Activated CD8-positive, alpha-beta memory T cell treated with anti-CD3 and anti-CD28 coated beads for 24 hours (primary cell): ENCODE data around the gene SLC9A4.
A peak's percentile ranks its signal among the peaks of the same experiment; 100 is the strongest.

ENCODE experiments used
- DNase-seq: peaks from one replicate; pipeline ENCODE4 v3.0.0-alpha.2; 2020

The SLC9A4 gene

DNA sequence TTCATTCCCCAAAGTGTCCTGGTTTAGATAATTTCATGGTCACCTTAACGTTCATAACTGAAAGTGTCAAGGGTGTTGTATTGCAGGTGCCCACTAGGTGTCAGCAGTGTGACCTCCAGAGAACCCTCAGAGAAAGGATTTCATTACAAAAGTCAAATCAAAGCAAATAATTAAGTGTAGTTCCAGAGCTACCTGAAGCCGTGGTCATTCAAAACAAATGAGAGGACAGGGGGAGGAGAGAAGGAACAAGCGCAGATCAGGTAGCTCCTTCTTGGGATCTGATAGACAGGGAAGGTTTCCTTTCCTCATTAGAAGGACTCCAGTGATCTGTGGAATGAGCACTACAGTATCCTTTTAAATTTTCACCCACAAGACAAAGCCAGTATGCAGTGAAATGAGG, at the start of gene SLC9A4:
Gene SLC9A4 (plus strand): TSS at position 207 of the 400 bp plus-strand sequence. CDS start 534 bp downstream, outside the sequence.
- DNase-seq = peak; percentile 75

DNA sequence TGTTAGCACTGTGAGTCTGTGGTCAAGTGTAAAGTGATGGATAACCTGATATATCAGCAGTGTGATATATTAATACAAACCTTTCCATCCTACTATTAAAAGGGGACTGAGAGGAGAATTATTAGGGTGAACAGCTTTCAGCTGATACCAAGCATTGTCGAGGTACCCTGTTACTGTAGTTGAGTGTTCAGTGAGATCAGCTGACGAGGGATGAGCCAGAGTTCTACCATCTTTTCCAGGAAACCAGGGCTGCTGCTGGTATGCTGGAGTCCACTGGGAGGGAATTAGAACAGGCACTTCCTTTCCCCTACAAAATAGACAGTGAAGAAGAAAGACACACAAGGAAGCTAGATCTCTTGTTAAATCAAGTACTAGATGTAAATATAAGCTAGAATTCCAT, 49.7 kb upstream of the SLC9A4 start:
- no peak for DNase-seq

GRCh38 chr2:102424754-102425153, 48.3 kb upstream of the SLC9A4 start:
- no peak for DNase-seq

- no peak for DNase-seq
Observed at GRCh38 chr2:102425441-102426132, 47.4 kb upstream of the SLC9A4 start.

- DNase-seq = no peak
Observed at GRCh38 chr2:102427249-102427648, 45.8 kb upstream of the SLC9A4 start.

DNA sequence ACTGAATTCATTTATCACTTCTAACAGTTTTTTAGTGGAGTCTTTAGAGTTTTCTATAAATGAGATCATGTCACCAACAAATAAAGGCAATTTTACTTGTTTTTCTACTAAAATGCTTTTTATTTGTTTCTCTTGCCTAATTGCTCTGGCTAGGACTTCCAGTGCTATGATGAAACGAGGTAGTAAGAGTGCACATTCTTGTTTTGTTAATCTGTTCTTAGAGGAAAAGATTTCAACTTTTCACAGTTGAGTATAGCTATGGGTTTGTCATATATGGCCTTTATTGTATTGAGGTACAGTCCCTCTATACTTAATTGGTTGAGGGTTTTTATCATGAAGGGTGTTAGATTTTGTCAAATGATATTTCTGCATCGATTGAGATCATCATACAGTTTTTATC, 44.5 kb upstream of the SLC9A4 start:
- no peak for DNase-seq

- no peak for DNase-seq
Observed at GRCh38 chr2:102432386-102432785, 40.6 kb upstream of the SLC9A4 start.

- DNase-seq = no peak
Observed at GRCh38 chr2:102433973-102434654, 38.9 kb upstream of the SLC9A4 start.

DNA sequence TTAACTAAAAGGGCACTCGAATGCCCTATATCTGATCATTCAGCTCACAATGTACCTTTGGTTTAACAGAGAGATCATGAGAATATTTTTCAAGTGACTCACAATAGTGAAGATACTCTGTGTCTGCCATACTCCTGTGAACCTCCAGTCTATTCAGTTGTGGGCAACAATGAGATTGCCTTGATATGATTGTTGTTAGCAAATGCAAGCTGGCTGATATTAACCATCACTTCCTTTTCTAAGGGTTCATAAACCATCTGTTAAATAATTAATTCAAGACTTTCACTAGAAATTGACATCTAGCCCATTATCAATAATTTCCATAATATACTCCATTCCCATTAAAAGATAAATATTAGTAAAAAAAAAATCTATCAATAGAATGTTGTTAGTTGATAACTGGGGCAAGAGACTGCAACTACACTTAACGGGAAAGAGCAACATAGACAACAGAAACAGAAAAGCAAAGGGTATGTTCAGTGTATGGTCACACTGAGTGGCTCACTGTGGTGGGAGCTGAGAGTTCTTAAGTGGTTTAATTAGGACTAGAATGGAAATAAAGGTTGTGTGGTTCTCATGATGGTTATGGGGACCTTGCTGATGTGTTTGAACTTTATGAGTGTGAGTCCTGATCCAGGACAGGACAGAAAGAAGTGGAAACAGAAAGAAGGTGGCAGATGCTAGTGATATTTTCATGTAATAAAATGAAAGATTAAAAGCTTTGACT, 38.2 kb upstream of the SLC9A4 start:
- no peak for DNase-seq

DNA sequence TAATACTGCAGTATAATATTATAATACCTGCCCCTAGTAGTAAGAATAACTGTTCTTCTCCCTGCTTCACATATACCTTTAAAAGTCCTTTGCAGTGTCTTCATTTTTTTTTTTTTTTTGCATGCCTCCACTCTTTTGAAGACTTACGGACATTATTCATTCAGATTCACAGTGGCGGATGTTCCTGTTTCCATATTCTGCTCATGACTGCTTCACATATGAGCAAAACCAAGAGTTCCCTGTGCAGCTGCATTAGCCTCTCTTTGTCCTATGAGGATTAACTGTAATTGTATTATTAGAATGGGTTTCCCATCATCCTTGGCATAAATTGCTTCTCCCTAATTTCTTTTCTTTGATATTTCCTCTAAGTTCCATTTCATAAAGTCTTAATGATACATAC, 37.3 kb upstream of the SLC9A4 start:
- DNase-seq = no peak

DNA sequence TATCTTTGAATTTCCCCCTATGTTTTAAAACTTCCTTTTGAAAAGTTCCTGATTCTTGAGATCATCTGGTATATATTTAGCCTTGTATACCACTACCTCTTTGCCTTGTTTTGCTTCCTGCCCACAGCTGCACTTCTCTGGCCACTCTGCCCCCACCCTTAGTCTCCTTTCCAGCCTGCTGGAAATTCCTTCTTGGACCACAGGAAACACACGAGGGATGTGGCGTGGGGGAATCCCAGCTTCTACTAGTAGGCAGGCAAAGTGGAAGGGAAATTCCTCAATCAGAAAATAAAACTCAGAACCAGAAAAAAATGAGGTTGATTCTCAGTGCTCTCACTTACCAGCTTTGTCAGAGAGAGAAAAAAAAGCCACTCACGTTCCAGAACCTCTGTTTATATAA, 36.7 kb upstream of the SLC9A4 start:
- no peak for DNase-seq

DNA sequence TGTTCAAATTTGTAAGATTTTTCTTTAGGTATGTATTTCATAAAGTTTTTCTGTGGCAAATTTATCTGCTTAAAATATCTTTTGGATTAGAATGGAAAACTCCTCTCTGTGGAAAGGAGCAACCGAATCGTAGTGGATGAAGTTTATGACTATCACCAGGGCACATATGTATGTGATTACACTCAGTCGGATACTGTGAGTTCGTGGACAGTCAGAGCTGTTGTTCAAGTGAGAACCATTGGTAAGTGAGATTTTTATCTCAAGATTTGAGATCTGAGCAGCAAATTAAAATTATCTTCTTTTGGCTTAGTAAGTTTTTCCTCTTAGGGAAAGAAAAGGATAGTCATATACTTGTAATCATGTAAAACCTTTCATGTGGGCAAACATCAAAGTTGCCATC, 35.9 kb upstream of the SLC9A4 start:
- DNase-seq = no peak

DNA sequence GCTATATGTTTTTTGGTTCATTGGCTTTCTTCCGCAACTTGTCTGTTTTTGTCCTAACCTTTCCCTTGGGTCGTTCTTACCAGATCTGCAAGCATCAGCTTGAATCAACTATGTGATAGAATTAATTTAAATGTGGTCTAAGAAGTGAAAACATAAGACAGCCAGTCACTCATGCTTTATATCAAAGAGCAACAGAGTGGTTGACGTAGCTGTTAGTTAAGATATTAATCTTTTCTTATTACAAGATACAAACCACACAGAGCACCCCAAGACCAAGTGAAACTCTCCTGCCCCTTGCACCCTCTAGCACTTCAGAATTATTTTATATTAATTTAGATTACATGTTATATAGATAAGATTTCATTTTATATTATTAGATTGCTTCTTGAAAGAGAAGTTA, 34.9 kb upstream of the SLC9A4 start:
- no peak for DNase-seq

GRCh38 chr2:102438578-102438977, 34.4 kb upstream of the SLC9A4 start:
- no peak for DNase-seq

- DNase-seq = no peak
Observed at GRCh38 chr2:102439065-102439695, 33.8 kb upstream of the SLC9A4 start.

GRCh38 chr2:102442967-102443828, 29.8 kb upstream of the SLC9A4 start:
- DNase-seq = no peak

GRCh38 chr2:102444233-102444632, 28.8 kb upstream of the SLC9A4 start:
- no peak for DNase-seq

GRCh38 chr2:102446936-102447335, 26.1 kb upstream of the SLC9A4 start:
- DNase-seq = no peak

DNA sequence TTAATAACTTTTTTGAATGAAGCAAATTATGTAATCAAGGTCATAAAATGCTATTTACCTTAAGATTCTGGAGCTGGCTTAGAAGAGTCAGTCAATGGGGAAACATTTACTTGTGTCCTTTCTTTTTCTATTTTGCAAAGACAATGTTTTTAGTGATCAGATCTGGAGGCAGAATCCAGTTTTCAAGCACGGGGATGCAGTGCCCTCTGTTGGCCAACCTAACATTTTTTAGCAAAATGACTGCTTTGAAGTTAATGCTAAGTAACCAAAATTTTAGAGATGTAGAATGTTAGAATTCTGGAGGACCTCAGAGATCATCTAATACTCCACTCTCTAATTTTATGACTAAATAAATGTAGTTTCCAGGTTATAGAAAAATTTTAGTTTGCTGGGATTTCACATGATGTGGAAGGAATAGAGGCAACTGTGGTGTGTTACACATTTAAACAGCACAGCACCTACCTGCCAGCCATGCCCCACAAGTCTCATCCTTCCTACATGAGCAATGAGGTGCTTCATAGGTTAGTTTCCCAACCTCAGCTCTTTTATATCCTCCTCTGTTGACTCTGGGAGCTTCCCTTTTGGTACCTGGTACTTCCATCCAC, 23.6 kb upstream of the SLC9A4 start:
- DNase-seq = peak; percentile 82

DNA sequence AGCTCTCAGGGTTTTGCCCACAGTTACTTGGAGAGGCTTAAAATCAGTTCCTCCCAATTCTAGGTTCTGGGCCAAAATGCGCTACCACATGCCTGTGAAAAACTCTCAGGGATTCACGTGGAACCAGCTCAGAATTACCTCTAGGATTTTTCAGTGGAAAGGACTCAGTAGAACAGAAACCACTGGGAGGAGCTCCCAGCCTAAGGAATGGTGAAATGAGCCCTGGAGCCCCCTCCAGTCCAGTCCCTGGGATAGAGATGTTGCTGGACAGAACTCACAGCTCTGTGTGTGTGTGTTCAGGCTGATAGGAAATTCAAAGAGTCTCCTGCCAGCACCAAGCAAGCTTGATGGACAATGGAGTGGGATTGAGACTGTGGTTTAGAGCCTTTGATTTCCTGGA, 21.1 kb upstream of the SLC9A4 start:
- DNase-seq = no peak

DNA sequence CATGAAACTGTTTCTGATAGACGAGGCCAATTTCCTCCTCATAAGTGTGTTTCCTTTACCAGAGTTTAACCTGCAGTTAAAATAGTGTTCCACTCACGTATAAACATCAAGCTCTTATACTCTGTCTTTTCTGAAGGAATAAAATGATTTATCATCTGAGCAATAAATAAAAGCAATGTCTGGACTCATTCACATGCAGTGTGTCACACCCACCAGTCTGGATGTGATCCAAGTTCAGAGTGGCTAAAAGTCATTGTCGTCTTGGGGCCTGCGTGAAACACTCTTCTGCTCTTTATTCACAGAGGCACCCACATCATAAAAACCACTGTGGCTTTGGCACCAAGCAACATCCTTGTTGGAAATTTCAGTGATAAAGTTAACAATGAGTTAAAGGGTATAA, 19.5 kb upstream of the SLC9A4 start:
- DNase-seq = no peak

GRCh38 chr2:102455061-102455670, 17.9 kb upstream of the SLC9A4 start:
- no peak for DNase-seq
